Suppressor macrophage treated with lipopolysaccharide for 1 hour (primary cell): ENCODE measurements around the gene MAPRE3.
A peak's percentile ranks its signal among the peaks of the same experiment; 100 is the strongest.

ENCODE experiments used
- DNase-seq, 3 donors: peaks; one replicate each; pipeline ENCODE4 v3.0.0-alpha.2; 2020 to 2022

The MAPRE3 gene

GRCh38 chr2:27018142-27018541 is 47.7 kb downstream of the MAPRE3 start:
- no peak for DNase-seq

GRCh38 chr2:27019459-27019858 is 49.0 kb downstream of the MAPRE3 start:
- no peak for DNase-seq

- no peak for DNase-seq
These were observed 49.8 kb downstream of the MAPRE3 start for GRCh38 chr2:27019931-27020855.

GRCh38 chr2:27021253-27022049 is 51.0 kb downstream of the MAPRE3 start:
- DNase-seq = no peak

- no peak for DNase-seq
These were observed 53.3 kb downstream of the MAPRE3 start for GRCh38 chr2:27023740-27024139.

- no peak for DNase-seq
These were observed 53.8 kb downstream of the MAPRE3 start for GRCh38 chr2:27024188-27024587.

- no peak for DNase-seq
These were observed 54.4 kb downstream of the MAPRE3 start for GRCh38 chr2:27024812-27025211.

GRCh38 chr2:27025281-27025800 is 54.9 kb downstream of the MAPRE3 start:
- DNase-seq = no peak

- no peak for DNase-seq
These were observed 55.7 kb downstream of the MAPRE3 start for GRCh38 chr2:27025861-27026851.

- no peak for DNase-seq
These were observed 56.8 kb downstream of the MAPRE3 start for GRCh38 chr2:27027211-27027651.

- DNase-seq = no peak
These were observed 58.6 kb downstream of the MAPRE3 start for GRCh38 chr2:27029051-27029450.

- DNase-seq = peak; percentile 90 to 96 (median 93)
These were observed 62.2 kb downstream of the MAPRE3 start, which contains the start of gene TMEM214 for GRCh38 chr2:27032495-27033252. Gene TMEM214 (plus strand): TSS chr2:27032965. CDS start chr2:27033016, 51 bp downstream.

GRCh38 chr2:27033253-27033852 is 62.9 kb downstream of the MAPRE3 start:
- no peak for DNase-seq

GRCh38 chr2:27038012-27038411 is 67.6 kb downstream of the MAPRE3 start:
- no peak for DNase-seq

- no peak for DNase-seq
These were observed 68.3 kb downstream of the MAPRE3 start for GRCh38 chr2:27038631-27039339.

- no peak for DNase-seq
These were observed 69.0 kb downstream of the MAPRE3 start for GRCh38 chr2:27039426-27039825.

- no peak for DNase-seq
These were observed 69.4 kb downstream of the MAPRE3 start for GRCh38 chr2:27039871-27040270.

- DNase-seq = no peak
These were observed 69.8 kb downstream of the MAPRE3 start for GRCh38 chr2:27040282-27040681.

GRCh38 chr2:27041752-27042151 is 71.3 kb downstream of the MAPRE3 start:
- no peak for DNase-seq

GRCh38 chr2:27042159-27042661 is 71.8 kb downstream of the MAPRE3 start:
- no peak for DNase-seq
